ENCODE data around the gene DLL4. TPM values are rescaled to one million over a fixed set of nuclear protein-coding genes. Genes with fewer than 3 reads are reported as not detected.

DLL4 gene
- total and polyA plus RNA-seq, 10 donors = 1.2 to 26.3 (median 10.2) TPM

GRCh38 chr15:40904552-40905201 lies 24.5 kb upstream of the DLL4 start:
- Histone ChIP-seq H3K27ac (peak overlapping the region in 6 of 8 donors; percentile 38 to 95 (median 92)), H3K4me1 (peaks cover 41 to 100% (median 86%) of the 10 kb centered on the region in 6 donors), H3K4me3 (no peak overlapping the region), H3K9me3 (no peaks in the 10 kb centered on the region), H3K27me3 (replicated peaks in 1 of 7) (no peaks in the 10 kb centered on the region), H3K36me3 (peaks cover 0 to 51% (median 32%) of the 10 kb centered on the region in 6 donors)
- no peak for TF ChIP-seq POLR2A (IDR thresholded peaks at IDR 0.05)
- no peak for TF ChIP-seq POLR2AphosphoS5 (IDR thresholded peaks at IDR 0.05)
- TF ChIP-seq CTCF (IDR thresholded peaks at IDR 0.05 in 8 of 11, conservative IDR thresholded peaks at IDR 0.05 in 3 of 11) = no peak
- 73 to 83% (median 75%) methylated on average over 7 of the region's 7 CpGs for WGBS, 5 donors
- intact Hi-C loops (cut with DNase I; ENCODE audit: low total_unique reads) = loop anchor here (5.0 to 10.0 kb wide), 3 partner anchors 38 to 210 kb away; partner anchors contain the start of gene INO80
- DNase-seq = peak; percentile 74

GRCh38 chr15:40906091-40906990 lies 22.8 kb upstream of the DLL4 start:
- Histone ChIP-seq H3K9me3 (no peaks in the 10 kb centered on the region), H3K4me1 (peaks cover 45 to 100% (median 82%) of the 10 kb centered on the region in 6 donors), H3K27ac (peak overlapping the region; percentile 92 to 97 (median 92)), H3K27me3 (replicated peaks in 1 of 7) (no peaks in the 10 kb centered on the region), H3K4me3 (peak overlapping the region; percentile 46 to 77 (median 51)), H3K36me3 (peaks cover 0 to 34% (median 16%) of the 10 kb centered on the region in 6 donors)
- 2 to 6% (median 4%) methylated on average over 19 to 36 of the region's 36 CpGs for WGBS, 5 donors
- intact Hi-C loops (cut with DNase I; ENCODE audit: low total_unique reads) = loop anchor here (5.0 to 10.0 kb wide), 2 partner anchors 36 to 208 kb away; partner anchors contain the start of gene INO80
- TF ChIP-seq CTCF (IDR thresholded peaks at IDR 0.05 in 8 of 11, conservative IDR thresholded peaks at IDR 0.05 in 3 of 11) (peak; percentile 78 to 98 (median 96)), POLR2AphosphoS5 (IDR thresholded peaks at IDR 0.05) (peak; percentile 81 to 87 (median 83)), POLR2A (IDR thresholded peaks at IDR 0.05) (peak in 1 of 3 donors; percentile 24)
- DNase-seq = peak; percentile 97

- Histone ChIP-seq H3K9me3 (no peaks in the 10 kb centered on the region), H3K36me3 (peaks cover 0 to 26% (median 14%) of the 10 kb centered on the region in 6 donors), H3K27me3 (replicated peaks in 1 of 7) (no peaks in the 10 kb centered on the region), H3K4me3 (peak overlapping the region; percentile 46 to 77 (median 51)), H3K27ac (peak overlapping the region; percentile 92 to 97 (median 92)), H3K4me1 (peaks cover 45 to 93% (median 78%) of the 10 kb centered on the region in 6 donors)
- DNase-seq = peak; percentile 91
- WGBS, 5 donors = 7 to 12% (median 8%) methylated on average over 15 to 22 of the region's 22 CpGs
- intact Hi-C loops (cut with DNase I; ENCODE audit: low total_unique reads) = loop anchor here (5.0 to 10.0 kb wide), 2 partner anchors 35 to 208 kb away; partner anchors contain the start of gene INO80
- TF ChIP-seq POLR2A (IDR thresholded peaks at IDR 0.05) = no peak
- peak; percentile 81 to 85 (median 84) for TF ChIP-seq POLR2AphosphoS5 (IDR thresholded peaks at IDR 0.05)
These were observed 21.9 kb upstream of the DLL4 start for GRCh38 chr15:40906991-40907802.

GRCh38 chr15:40908095-40908494 lies 21.0 kb upstream of the DLL4 start:
- peaks cover 0 to 17% (median 6%) of the 10 kb centered on the region in 6 donors for H3K36me3 ChIP-seq
- no peak for TF ChIP-seq POLR2A (IDR thresholded peaks at IDR 0.05)
- TF ChIP-seq POLR2AphosphoS5 (IDR thresholded peaks at IDR 0.05) = no peak
- no peak for TF ChIP-seq CTCF (IDR thresholded peaks at IDR 0.05 in 8 of 11, conservative IDR thresholded peaks at IDR 0.05 in 3 of 11)
- DNase-seq = peak; percentile 71
- H3K9me3 ChIP-seq = no peaks in the 10 kb centered on the region
- no peaks in the 10 kb centered on the region for H3K27me3 ChIP-seq (replicated peaks in 1 of 7)
- WGBS, 5 donors = 83 to 94% (median 87%) methylated on average over 7 of the region's 7 CpGs
- H3K4me3 ChIP-seq = no peak overlapping the region
- peaks cover 38 to 86% (median 69%) of the 10 kb centered on the region in 6 donors for H3K4me1 ChIP-seq
- intact Hi-C loops (cut with DNase I; ENCODE audit: low total_unique reads) = loop anchor here (5.0 to 10.0 kb wide), 2 partner anchors 34 to 207 kb away; partner anchors contain the start of gene INO80
- peak overlapping the region in 6 of 8 donors; percentile 92 to 95 (median 92) for H3K27ac ChIP-seq

Data from spleen (tissue), 11 donors.